Aorta (tissue), 5 donors: ENCODE data around the gene TP53I11. TPM values are rescaled to one million over a fixed set of nuclear protein-coding genes. Genes with fewer than 3 reads are reported as not detected.

Source experiments
- ATAC-seq: fragments of 200-7000 bp; cut with Tn5 transposase; one replicate; pipeline ENCODE4 v1.9.1; 2022; ENCODE audit warnings: moderate library complexity; ENCODE audit not compliant: low FRiP score
- DNase-seq, 2 donors: peaks; one replicate each; pipeline ENCODE4 v3.0.0-alpha.2; 2020
- H3K27ac ChIP-seq, 2 donors: one replicate each; pipeline ENCODE4 v1.5.1; 2013; ENCODE audit warnings: low read length in 2 of 2, mild to moderate bottlenecking in 2 of 2, moderate library complexity in 2 of 2, control low read depth in 1 of 2, inconsistent platforms in 1 of 2, low read depth in 1 of 2
- H3K27me3 ChIP-seq, 2 donors: one replicate each; pipeline ENCODE4 v1.6.1; 2013; ENCODE audit warnings: control low read depth in 1 of 2, low read length in 1 of 2, mild to moderate bottlenecking in 1 of 2, moderate library complexity in 1 of 2; ENCODE audit not compliant: insufficient read depth in 2 of 2, control insufficient read depth in 1 of 2
- H3K36me3 ChIP-seq, 2 donors: one replicate each; pipeline ENCODE4 v1.6.1; 2013; ENCODE audit warnings: control low read depth in 1 of 2, low read length in 1 of 2, mild to moderate bottlenecking in 1 of 2; ENCODE audit not compliant: insufficient read depth in 2 of 2, control insufficient read depth in 1 of 2
- H3K4me1 ChIP-seq, 2 donors: one replicate each; pipeline ENCODE4 v1.6.1; 2013; ENCODE audit warnings: low read length in 2 of 2, control low read depth in 1 of 2, mild to moderate bottlenecking in 1 of 2, moderate library complexity in 1 of 2; ENCODE audit not compliant: insufficient read depth in 2 of 2, control insufficient read depth in 1 of 2
- H3K4me3 ChIP-seq, 2 donors: one replicate each; pipeline ENCODE4 v1.5.1; 2013; ENCODE audit warnings: low read length in 2 of 2, control low read depth in 1 of 2, mild to moderate bottlenecking in 1 of 2
- H3K9me3 ChIP-seq: one replicate; pipeline ENCODE4 v1.6.1; 2013; ENCODE audit warnings: mild to moderate bottlenecking, low read length; ENCODE audit not compliant: control insufficient read depth
- WGBS, 2 donors: extraction: QIAGEN DNeasy Blood & Tissue Kit; methylation state at CpG; one replicate each; pipeline ENCODE4 v1.1.7; 2013; 5-methylcytosine and 5-hydroxymethylcytosine counted together
- intact Hi-C, 2 donors: fragments of 100-400 bp; cut with DNase I; formaldehyde crosslinking; loops; one replicate each; pipeline versions ENCODE4 v1.14.2 to v1.15.0; 2022
- polyA plus RNA-seq, 2 donors: library from polyadenylated mRNA; stranded (reverse); fragments of 200-250 nt; gene quantifications; one replicate each; pipeline ENCODE4 v1.2.3, GENCODE V29; 2013
- total RNA-seq, 2 donors: library from RNA; stranded (reverse); fragmentation: NEBNext Ultra II Directional; extraction: Animal tissue kit (Norgen Biotek cat#: 25700); gene quantifications; one replicate each; pipeline ENCODE4 v1.2.1, GENCODE V29; 2021
- donor health status: healthy with polysubstance abuse.
- donor health status: Bipolar disorder and iron deficiency.
- donor health status: DM: no; HTN: no; CAD: no.
- donor health status: DM: no; HTN: no; CAD: no.
- donor health status: DM: yes; HTN: yes; CAD: no.

Gene TP53I11
- total and polyA plus RNA-seq, 4 donors = 25.9 to 85.6 (median 45.9) TPM

- Histone ChIP-seq H3K4me1 (no peaks in the 10 kb centered on the region), H3K27me3 (no peaks in the 10 kb centered on the region), H3K9me3 (no peaks in the 10 kb centered on the region), H3K36me3 (no peaks in the 10 kb centered on the region), H3K27ac (no peak overlapping the region), H3K4me3 (no peak overlapping the region)
- intact Hi-C loops = no loop called here
- WGBS, 2 donors = 59 to 61% methylated on average over 5 of the region's 5 CpGs
- no peak for ATAC-seq
- DNase-seq = no peak
Measured at GRCh38 chr11:44990665-44991064, 40.0 kb upstream of the TP53I11 start.

GRCh38 chr11:44989831-44990566 is 39.3 kb upstream of the TP53I11 start:
- intact Hi-C loops = no loop called here
- no peaks in the 10 kb centered on the region for H3K27me3 ChIP-seq
- no peaks in the 10 kb centered on the region for H3K9me3 ChIP-seq
- ATAC-seq = peak; percentile 33
- DNase-seq = peak in 1 of 2 donors; percentile 81
- WGBS, 2 donors = 10 to 14% methylated on average over 21 of the region's 21 CpGs
- no peaks in the 10 kb centered on the region for H3K36me3 ChIP-seq
- no peak overlapping the region for H3K27ac ChIP-seq
- H3K4me3 ChIP-seq = no peak overlapping the region
- no peaks in the 10 kb centered on the region for H3K4me1 ChIP-seq

- Histone ChIP-seq H3K4me3 (no peak overlapping the region), H3K36me3 (no peaks in the 10 kb centered on the region), H3K27me3 (no peaks in the 10 kb centered on the region), H3K27ac (no peak overlapping the region), H3K9me3 (no peaks in the 10 kb centered on the region), H3K4me1 (no peaks in the 10 kb centered on the region)
- DNase-seq = peak in 1 of 2 donors; percentile 28
- no peak for ATAC-seq
- intact Hi-C loops = no loop called here
- WGBS, 2 donors = 67 to 73% methylated on average over 5 of the region's 5 CpGs
Measured at GRCh38 chr11:44988981-44989635, 38.4 kb upstream of the TP53I11 start.

- no peak for DNase-seq
- Histone ChIP-seq H3K36me3 (no peaks in the 10 kb centered on the region), H3K4me1 (no peaks in the 10 kb centered on the region), H3K27me3 (no peaks in the 10 kb centered on the region), H3K9me3 (no peaks in the 10 kb centered on the region), H3K4me3 (no peak overlapping the region), H3K27ac (no peak overlapping the region)
- intact Hi-C loops = no loop called here
- WGBS, 2 donors = 84 to 87% methylated on average over 2 of the region's 2 CpGs
- no peak for ATAC-seq
Measured at GRCh38 chr11:44988111-44988510, 37.4 kb upstream of the TP53I11 start.

GRCh38 chr11:44987506-44987905 is 36.8 kb upstream of the TP53I11 start:
- 83 to 94% methylated on average over 10 of the region's 10 CpGs for WGBS, 2 donors
- Histone ChIP-seq H3K4me1 (no peaks in the 10 kb centered on the region), H3K9me3 (no peaks in the 10 kb centered on the region), H3K27ac (no peak overlapping the region), H3K4me3 (no peak overlapping the region), H3K36me3 (no peaks in the 10 kb centered on the region), H3K27me3 (no peaks in the 10 kb centered on the region)
- intact Hi-C loops = no loop called here
- no peak for ATAC-seq
- peak in 1 of 2 donors; percentile 10 for DNase-seq

- Histone ChIP-seq H3K36me3 (no peaks in the 10 kb centered on the region), H3K27me3 (no peaks in the 10 kb centered on the region), H3K9me3 (peaks cover 2% of the 10 kb centered on the region), H3K4me3 (no peak overlapping the region), H3K4me1 (no peaks in the 10 kb centered on the region), H3K27ac (no peak overlapping the region)
- intact Hi-C loops = no loop called here
- WGBS, 2 donors = 95 to 97% methylated on average over 3 of the region's 3 CpGs
- no peak for ATAC-seq
- DNase-seq = no peak
Measured at GRCh38 chr11:44986315-44986714, 35.6 kb upstream of the TP53I11 start.

- no peak overlapping the region for H3K4me3 ChIP-seq
- ATAC-seq (no peak), DNase-seq (no peak)
- intact Hi-C loops = no loop called here
- H3K27ac ChIP-seq = no peak overlapping the region
- H3K9me3 ChIP-seq = peaks cover 2% of the 10 kb centered on the region
- no peaks in the 10 kb centered on the region for H3K36me3 ChIP-seq
- no peaks in the 10 kb centered on the region for H3K27me3 ChIP-seq
- WGBS, 2 donors = 86 to 92% methylated on average over 6 of the region's 6 CpGs
- no peaks in the 10 kb centered on the region for H3K4me1 ChIP-seq
Measured at GRCh38 chr11:44985721-44986120, 35.0 kb upstream of the TP53I11 start.

- H3K27me3 ChIP-seq = no peaks in the 10 kb centered on the region
- no peaks in the 10 kb centered on the region for H3K36me3 ChIP-seq
- no peak overlapping the region for H3K27ac ChIP-seq
- no peak overlapping the region for H3K4me3 ChIP-seq
- DNase-seq = peak in 1 of 2 donors; percentile 24
- no peak for ATAC-seq
- intact Hi-C loops = no loop called here
- WGBS, 2 donors = 85 to 91% methylated on average over 7 of the region's 7 CpGs
- peaks cover 2% of the 10 kb centered on the region for H3K9me3 ChIP-seq
- no peaks in the 10 kb centered on the region for H3K4me1 ChIP-seq
Measured at GRCh38 chr11:44983786-44984185, 33.1 kb upstream of the TP53I11 start.

- peak in 1 of 2 donors; percentile 52 for DNase-seq
- H3K36me3 ChIP-seq = no peaks in the 10 kb centered on the region
- intact Hi-C loops = no loop called here
Measured at GRCh38 chr11:44982496-44983062, 31.9 kb upstream of the TP53I11 start.

More at GRCh38 chr11:44982496-44983062, 31.9 kb upstream of the TP53I11 start:
- WGBS, 2 donors = 96 to 98% methylated on average over 8 of the region's 8 CpGs
- no peak overlapping the region for H3K27ac ChIP-seq
- no peak overlapping the region for H3K4me3 ChIP-seq
- H3K27me3 ChIP-seq = no peaks in the 10 kb centered on the region
- no peak for ATAC-seq
- peaks cover 2% of the 10 kb centered on the region for H3K9me3 ChIP-seq
- H3K4me1 ChIP-seq = no peaks in the 10 kb centered on the region
